ENCODE results near the gene STX8.
"Not testable (repeated sequence)": the region's sequence is repeated elsewhere in the genome, so short reads cannot be mapped to it uniquely, and the experiment has no call there.

Gene STX8

GRCh38 chr17:9419932-9420453, 155.6 kb downstream of the STX8 start:
- intact Hi-C loops (cut with DNase I) = no loop called here
- DNase-seq = no peak

- no peak for DNase-seq
- intact Hi-C loops (cut with DNase I) = no loop called here
Measured at GRCh38 chr17:9414471-9414870, 161.1 kb downstream of the STX8 start.

- DNase-seq = no peak
- intact Hi-C loops (cut with DNase I) = no loop called here
Measured at GRCh38 chr17:9410737-9411136, 164.9 kb downstream of the STX8 start.

GRCh38 chr17:9410301-9410700, 165.3 kb downstream of the STX8 start:
- no peak for DNase-seq
- intact Hi-C loops (cut with DNase I) = no loop called here

GRCh38 chr17:9409878-9410277, 165.7 kb downstream of the STX8 start:
- intact Hi-C loops (cut with DNase I) = no loop called here
- DNase-seq = no peak

- no peak for DNase-seq
- intact Hi-C loops (cut with DNase I) = no loop called here
Measured at GRCh38 chr17:9408868-9409829, 166.5 kb downstream of the STX8 start.

DNA sequence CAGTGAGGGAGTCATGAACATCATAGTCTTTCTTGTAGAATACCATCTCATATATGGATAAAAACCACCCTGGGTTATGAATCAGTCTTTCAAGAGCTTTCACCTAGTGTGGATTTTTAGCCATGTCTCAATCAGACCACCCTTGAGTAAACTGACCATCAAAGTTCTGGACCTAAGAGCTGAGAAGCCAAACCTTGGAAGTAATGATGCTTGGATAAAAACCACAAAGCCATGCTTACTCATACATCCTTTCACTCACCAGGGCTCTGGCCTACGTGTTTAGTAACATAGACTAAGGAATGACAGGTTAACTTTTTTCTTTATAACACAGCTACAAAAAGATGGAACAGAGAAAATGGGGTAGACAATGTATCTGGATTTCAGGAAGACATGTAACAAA, 167.2 kb downstream of the STX8 start:
- no peak for DNase-seq
- intact Hi-C loops (cut with DNase I) = no loop called here

DNA sequence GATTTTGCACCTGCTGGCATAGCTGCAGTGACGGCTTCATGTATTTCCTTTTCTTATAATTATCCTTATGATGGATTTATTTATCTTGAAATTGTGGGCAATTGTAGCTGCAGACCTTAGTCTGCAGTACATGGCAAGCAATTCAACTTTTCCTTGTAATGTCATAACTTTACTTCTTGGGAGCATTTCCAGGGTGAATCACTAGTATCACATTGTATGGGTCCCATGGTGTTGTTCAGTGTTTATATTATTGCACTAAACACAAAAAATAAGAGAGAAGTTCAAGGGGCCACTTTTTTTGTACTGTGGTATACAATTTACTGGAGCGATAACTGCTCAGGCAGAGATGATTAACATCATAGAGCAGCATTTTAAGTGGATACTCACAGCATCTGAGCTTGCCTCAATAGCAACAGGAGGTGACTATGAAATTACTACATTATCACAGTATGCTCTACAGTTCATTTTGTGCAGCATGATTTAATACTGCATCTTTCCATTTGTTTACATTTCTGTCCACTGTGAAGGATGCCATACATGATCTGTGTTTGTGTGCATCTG, 169.5 kb downstream of the STX8 start:
- intact Hi-C loops (cut with DNase I) = no loop called here
- no peak for DNase-seq

DNA sequence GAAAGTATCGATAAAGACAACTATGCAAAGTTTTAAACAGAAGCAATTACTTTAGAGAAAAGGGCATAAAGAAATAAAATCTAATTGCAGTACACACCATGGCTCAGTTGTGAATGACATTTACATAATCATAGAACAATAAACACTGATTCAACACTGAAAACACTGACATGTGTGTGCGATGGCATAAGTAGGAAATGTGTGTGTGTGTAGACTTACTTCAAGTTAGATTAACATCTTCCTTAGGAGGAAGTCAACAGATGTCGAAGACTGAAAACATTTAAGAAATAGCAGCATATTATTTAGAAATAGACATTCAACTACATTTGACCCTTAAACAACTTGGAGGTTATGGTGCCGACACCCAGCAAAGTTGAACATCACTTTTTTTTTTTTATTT, 172.4 kb downstream of the STX8 start:
- no peak for DNase-seq
- intact Hi-C loops (cut with DNase I) = no loop called here

DNA sequence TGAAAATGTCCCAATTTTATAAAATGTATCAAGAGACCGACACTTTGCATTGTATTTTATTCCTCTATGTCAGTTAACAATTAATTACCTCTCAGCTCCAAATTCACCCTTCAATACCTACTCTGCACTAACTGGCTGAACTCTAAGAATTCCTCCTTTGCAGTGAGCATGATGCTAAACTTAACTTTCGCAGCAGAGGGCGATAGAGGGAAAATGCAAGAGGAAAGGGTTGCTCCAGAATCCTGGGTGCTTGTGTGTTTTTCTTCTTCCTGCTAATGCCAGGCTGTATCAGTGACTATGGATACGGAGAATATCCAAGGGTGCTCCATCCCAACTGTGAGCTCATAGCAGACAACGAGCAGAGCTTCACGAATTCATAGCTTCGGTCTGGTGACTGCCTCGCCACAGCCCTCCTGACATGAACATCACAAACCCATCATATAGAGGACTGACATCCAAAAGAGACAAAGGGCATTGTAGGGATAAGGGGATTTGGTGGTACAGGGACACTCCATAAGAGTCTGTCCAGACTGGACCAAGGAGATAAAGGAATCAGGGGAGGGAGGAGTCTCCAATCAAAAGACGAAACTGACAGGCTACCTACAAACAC, 172.9 kb downstream of the STX8 start:
- DNase-seq = peak in 9 of 42 donors; percentile 9 to 51 (median 18)
- intact Hi-C loops (cut with DNase I) = no loop called here

GRCh38 chr17:9401434-9401833, 174.2 kb downstream of the STX8 start:
- DNase-seq = no peak
- intact Hi-C loops (cut with DNase I) = no loop called here

DNA sequence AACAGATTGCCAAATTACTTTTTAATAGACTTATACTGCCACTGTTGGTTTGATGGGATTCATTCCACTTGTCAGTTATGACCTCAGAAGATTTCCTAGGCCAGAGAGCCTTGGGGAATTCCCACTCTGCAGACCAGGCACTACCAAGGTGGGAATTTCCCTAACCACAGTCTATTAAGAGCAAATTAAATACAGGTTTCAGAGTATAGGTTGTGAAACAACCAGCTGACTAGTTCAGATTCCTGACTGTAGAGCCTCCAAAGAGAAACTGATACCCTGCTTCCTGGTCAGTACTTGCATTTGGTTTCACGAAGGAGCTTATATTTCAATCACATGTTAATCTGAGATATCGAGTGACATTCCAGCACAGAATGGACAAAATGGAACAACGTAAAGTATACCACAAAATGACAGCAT, 186.5 kb downstream of the STX8 start:
- intact Hi-C loops (cut with DNase I) = no loop called here
- DNase-seq = no peak

DNA sequence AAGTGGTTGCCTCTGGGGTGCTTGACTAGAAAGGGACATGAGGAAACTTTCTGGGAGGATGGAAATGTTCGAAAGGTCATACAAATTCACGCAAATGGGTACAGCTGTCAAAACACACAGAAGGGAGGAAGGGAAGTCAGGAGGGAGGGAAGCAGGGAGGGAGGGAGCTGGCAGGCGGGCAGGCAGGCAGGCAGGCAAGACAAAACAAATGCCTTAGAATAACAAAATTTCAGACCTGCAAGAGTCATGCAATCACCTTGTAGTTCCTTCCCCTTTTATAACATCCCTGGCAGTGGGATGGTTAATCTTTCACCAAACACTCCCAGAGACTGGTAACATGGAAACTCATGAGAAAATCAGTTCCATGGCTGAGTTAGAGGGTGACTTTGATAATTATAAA, 189.2 kb downstream of the STX8 start:
- DNase-seq = no peak
- intact Hi-C loops (cut with DNase I) = no loop called here

DNA sequence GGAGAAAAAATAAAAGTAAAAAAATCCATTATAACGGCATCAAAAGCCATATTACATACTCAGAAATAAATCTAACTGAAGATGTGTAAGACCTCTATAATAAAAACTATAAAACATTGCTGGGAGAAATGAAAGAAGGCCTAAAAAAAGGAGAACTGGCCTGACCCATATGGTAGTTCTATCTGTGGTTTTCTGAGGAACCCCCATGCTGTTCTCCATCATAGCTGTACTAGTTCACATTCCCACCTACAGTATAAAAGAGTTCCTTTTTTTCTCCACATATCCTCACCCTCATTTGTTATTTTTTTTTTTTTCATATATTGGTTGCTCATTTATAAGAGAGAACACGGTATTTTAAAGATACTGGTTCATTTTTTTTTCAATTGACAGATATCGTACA, 191.8 kb downstream of the STX8 start:
- DNase-seq = no peak
- intact Hi-C loops (cut with DNase I) = no loop called here

DNA sequence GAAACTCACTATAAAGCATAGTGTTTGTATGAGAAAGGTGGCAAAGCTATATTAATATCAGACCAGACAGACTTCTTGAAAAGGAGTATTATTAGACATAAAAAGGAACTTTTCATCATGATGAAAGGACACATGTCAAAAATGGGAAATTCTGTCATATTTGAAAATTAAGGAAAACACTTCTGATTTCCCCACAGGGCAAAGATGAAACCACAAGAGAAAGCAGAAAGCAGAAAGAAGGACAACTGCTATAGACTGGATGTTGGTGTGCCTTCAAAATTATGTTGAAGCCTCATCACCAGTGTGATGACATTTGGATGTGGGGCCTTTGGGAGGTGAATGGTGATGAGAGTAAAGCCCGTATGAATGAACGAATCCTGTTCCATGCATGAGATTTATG, 193.0 kb downstream of the STX8 start:
- no peak for DNase-seq
- intact Hi-C loops (cut with DNase I) = no loop called here

- intact Hi-C loops (cut with DNase I) = no loop called here
Measured at GRCh38 chr17:9381068-9381467, 194.6 kb downstream of the STX8 start.

GRCh38 chr17:9380361-9380760, 195.3 kb downstream of the STX8 start:
- DNase-seq = no peak
- intact Hi-C loops (cut with DNase I) = no loop called here

More at GRCh38 chr17:9381068-9381467, 194.6 kb downstream of the STX8 start:
- DNase-seq = no peak

DNA sequence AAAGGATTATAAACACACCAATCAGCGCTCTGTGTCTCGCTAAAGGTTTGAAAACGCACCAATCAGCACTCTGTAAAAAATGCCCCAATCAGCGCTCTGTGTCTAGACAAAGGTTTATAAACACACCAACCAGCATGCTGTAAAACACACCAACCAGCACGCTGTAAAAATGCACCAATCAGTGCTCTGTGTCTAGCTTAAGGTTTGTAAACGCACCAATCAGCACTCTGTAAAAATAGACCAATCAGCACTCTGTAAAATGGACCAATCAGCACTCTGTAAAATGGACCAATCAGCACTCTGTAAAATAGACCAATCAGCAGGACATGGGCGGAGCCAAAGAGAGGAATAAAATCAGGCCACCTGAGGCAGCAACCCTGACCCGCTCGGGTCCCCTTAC, 199.4 kb downstream of the STX8 start:
- intact Hi-C loops (cut with DNase I); DNase-seq: not testable (repeated sequence)

- no peak for DNase-seq
- intact Hi-C loops (cut with DNase I) = no loop called here
Measured at GRCh38 chr17:9371019-9371418, 204.6 kb downstream of the STX8 start.

- intact Hi-C loops (cut with DNase I) = no loop called here
- no peak for DNase-seq
Measured at GRCh38 chr17:9370467-9370866, 205.2 kb downstream of the STX8 start.
